Pons (tissue), 1 donor: ENCODE results near the gene FXYD6.

Experiments used
- DNase-seq: peaks from one replicate; pipeline ENCODE4 v3.0.0-alpha.2; 2016; ENCODE audit warnings: low spot score

Gene FXYD6

DNA sequence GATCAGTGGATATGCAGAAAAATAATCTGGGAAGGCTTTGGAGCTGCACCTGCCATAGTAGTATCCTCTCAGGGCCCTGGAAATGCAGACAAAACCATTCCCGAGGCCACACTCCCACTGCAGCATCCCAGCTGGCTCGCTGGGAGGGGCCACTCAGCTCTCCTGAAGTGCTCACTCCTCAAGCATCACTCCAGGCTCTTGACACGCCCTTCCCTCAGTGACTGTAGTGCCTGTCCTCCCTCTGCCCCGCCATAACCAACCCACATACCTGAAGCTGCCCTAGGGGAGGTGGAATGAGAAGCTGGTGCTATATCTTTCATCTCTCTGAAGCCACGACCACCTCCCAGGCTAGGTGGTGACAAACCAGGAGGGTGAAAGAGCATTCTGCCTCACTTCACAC lies 84.2 kb downstream of the FXYD6 start:
- DNase-seq = no peak

GRCh38 chr11:117790279-117790678 lies 86.2 kb downstream of the FXYD6 start:
- DNase-seq = no peak

DNA sequence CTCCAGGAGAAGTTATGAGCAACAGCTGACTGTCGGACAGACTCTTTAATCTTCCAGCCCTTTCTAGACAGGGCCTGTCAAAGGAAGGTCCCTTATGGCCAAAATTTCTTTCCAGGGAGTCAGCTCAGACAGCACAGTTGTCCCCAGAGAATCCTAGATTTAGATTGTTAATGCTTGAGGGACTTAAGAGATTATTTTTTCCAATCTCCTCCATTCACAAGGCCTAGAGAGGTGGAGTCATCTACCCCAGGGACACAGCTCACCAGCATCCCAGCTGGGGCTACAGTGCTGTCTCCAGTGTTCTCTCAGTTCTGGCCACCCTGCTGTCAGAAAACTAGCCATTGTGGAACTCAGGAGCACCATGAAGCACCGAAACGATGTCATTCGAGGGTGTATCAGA lies 87.2 kb downstream of the FXYD6 start:
- no peak for DNase-seq
